CD4-positive, alpha-beta T cell treated with Interleukin-2 at 100 ng/mL for 4 hours (primary cell): Measurements from ENCODE around the gene ESYT2.

Source experiments
- DNase-seq: peaks from one replicate; pipeline ENCODE4 v3.0.0-alpha.2; 2020; ENCODE audit warnings: low spot score

ESYT2 gene

GRCh38 chr7:158694650-158695049, 134.7 kb downstream of the ESYT2 start:
- DNase-seq: no peak

- DNase-seq: no peak
Observed at GRCh38 chr7:158689488-158689887, 139.8 kb downstream of the ESYT2 start.

- no peak for DNase-seq
Observed at GRCh38 chr7:158687406-158687805, 141.9 kb downstream of the ESYT2 start.

DNA sequence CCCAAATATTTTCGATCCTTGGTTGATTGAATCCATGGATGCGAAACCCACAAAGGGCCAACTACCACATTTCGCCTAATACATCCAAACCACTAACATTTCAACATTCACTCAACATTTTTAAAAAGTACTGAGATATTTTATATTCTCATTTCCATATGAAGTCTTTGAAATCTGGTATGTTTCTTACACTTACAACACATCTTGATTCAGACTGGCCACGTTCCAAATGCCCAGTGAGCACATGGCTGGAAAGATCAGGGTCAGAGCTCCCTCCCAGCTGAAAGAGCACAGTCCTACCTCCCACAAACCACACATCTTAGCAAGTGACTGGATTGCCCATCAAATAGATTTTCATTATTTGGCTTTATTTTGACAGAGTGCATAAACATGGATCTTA, 143.6 kb downstream of the ESYT2 start:
- no peak for DNase-seq

- no peak for DNase-seq
Observed at GRCh38 chr7:158684329-158684728, 145.0 kb downstream of the ESYT2 start.

- DNase-seq: no peak
Observed at GRCh38 chr7:158683541-158683940, 145.8 kb downstream of the ESYT2 start.

DNA sequence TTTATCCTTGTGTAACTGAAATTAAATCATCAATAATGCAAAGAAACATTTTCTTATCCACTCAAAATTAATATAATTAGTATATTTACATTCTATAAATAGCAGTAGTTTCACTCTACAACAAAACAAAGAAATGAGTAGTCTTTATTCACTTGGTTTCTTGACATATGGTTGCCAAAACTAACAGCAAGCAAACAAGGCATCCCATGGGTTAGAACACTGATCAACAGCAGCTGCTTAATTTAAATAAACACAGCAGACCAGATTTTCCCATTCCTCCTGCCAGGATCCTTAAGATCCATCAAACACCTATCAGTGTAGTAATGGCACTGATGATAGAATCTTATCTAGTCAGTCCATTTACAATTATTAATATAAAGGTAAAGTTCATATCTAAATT, 146.9 kb downstream of the ESYT2 start:
- DNase-seq: no peak
